Tibial nerve (tissue), 4 donors: ENCODE results near the gene ARMC7. TPM values are rescaled to one million over a fixed set of nuclear protein-coding genes. Genes with fewer than 3 reads are reported as not detected.
"Not testable (repeated sequence)": the region's sequence is repeated elsewhere in the genome, so short reads cannot be mapped to it uniquely, and the experiment has no call there.

Experiments used
- DNase-seq, 2 donors: peaks; one replicate each; pipeline ENCODE4 v3.0.0-alpha.2; 2019; ENCODE audit warnings: low spot score in 2 of 2
- H3K27ac ChIP-seq, 4 donors: fragments of 200-600 bp; sonication (generic) in 3 of 4; one replicate each; pipeline ENCODE4 v1.5.1; 2017 to 2019; ENCODE audit warnings: mild to moderate bottlenecking in 1 of 4
- H3K27me3 ChIP-seq, 2 donors: fragments of 200-600 bp; sonication (generic) in 1 of 2; one replicate each; pipeline versions ENCODE4 v1.5.1 to v1.6.0; 2017 to 2019
- H3K36me3 ChIP-seq, 3 donors: fragments of 200-600 bp; sonication (generic); one replicate each; pipeline ENCODE4 v1.5.1; 2018 to 2019
- H3K4me1 ChIP-seq, 4 donors: fragments of 200-600 bp; sonication (generic) in 3 of 4; one replicate each; pipeline ENCODE4 v1.5.1; 2017 to 2019
- H3K4me3 ChIP-seq, 4 donors: fragments of 200-600 bp; sonication (generic) in 3 of 4; one replicate each; pipeline ENCODE4 v1.5.1; 2017 to 2019; ENCODE audit warnings: mild to moderate bottlenecking in 1 of 4, moderate library complexity in 1 of 4
- H3K9me3 ChIP-seq, 4 donors: fragments of 200-600 bp; sonication (generic) in 3 of 4; one replicate each; pipeline ENCODE4 v1.5.1; 2017 to 2019
- CTCF ChIP-seq, 5 experiments: fragments of 200-600 bp in 3 of 5; fragments of 450-650 bp in 2 of 5; sonication (generic) in 3 of 5; IDR thresholded peaks; one replicate each; pipeline ENCODE4 v1.5.1; 2016 to 2019; ENCODE audit warnings: antibody characterized with exemption in 5 of 5, mild to moderate bottlenecking in 3 of 5, moderate library complexity in 2 of 5
- EP300 ChIP-seq, 2 donors: sonication (generic); formaldehyde crosslinking; IDR thresholded peaks; one replicate each; pipeline ENCODE4 v1.6.1; 2017; ENCODE audit warnings: antibody characterized with exemption in 2 of 2, mild to moderate bottlenecking in 1 of 2
- POLR2A ChIP-seq, 2 donors: fragments of 450-650 bp; IDR thresholded peaks; one replicate each; pipeline ENCODE4 v1.6.1; 2017; ENCODE audit warnings: antibody characterized with exemption in 2 of 2, mild to moderate bottlenecking in 2 of 2, moderate library complexity in 2 of 2
- whole genome bisulfite sequencing, 2 donors: methylation state at CpG; one replicate each; pipeline ENCODE4 v1.1.5; 2018; 5-methylcytosine and 5-hydroxymethylcytosine counted together
- total RNA-seq, 4 donors: library from RNA; depleted of rRNA; stranded (reverse); fragments of >200 nt; gene quantifications; one replicate each; pipeline ENCODE4 v1.1.0, GENCODE V29; 2016

Gene ARMC7
- total RNA-seq, 4 donors from 2014 or later = 4.2 to 12.0 (median 8.3) TPM

- no peak overlapping the region for H3K4me3 ChIP-seq
- no peaks in the 10 kb centered on the region for H3K27me3 ChIP-seq
- no peaks in the 10 kb centered on the region for H3K9me3 ChIP-seq
- peaks cover 0 to 11% (median 0%) of the 10 kb centered on the region in 3 donors for H3K36me3 ChIP-seq
- WGBS, 2 donors = 82 to 88% methylated on average over 8 of the region's 8 CpGs
- H3K4me1 ChIP-seq = peaks cover 0 to 8% (median 6%) of the 10 kb centered on the region in 4 donors
- DNase-seq = no peak
- TF ChIP-seq EP300 (IDR thresholded peaks at IDR 0.05) (no peak), CTCF (IDR thresholded peaks at IDR 0.05) (no peak), POLR2A (IDR thresholded peaks at IDR 0.05) (no peak)
- no peak overlapping the region for H3K27ac ChIP-seq
These were observed 26.2 kb downstream of the ARMC7 start for GRCh38 chr17:75135946-75136345.

- WGBS, 2 donors = 94 to 95% methylated on average over 9 of the region's 9 CpGs
- H3K9me3 ChIP-seq, H3K27ac ChIP-seq, DNase-seq, H3K27me3 ChIP-seq, H3K4me1 ChIP-seq, H3K4me3 ChIP-seq: not testable (repeated sequence)
- peaks cover 0 to 24% (median 0%) of the 10 kb centered on the region in 3 donors for H3K36me3 ChIP-seq
These were observed 28.0 kb downstream of the ARMC7 start for GRCh38 chr17:75137762-75138161.

GRCh38 chr17:75138519-75138918 lies 28.8 kb downstream of the ARMC7 start:
- TF ChIP-seq POLR2A (IDR thresholded peaks at IDR 0.05) (no peak), EP300 (IDR thresholded peaks at IDR 0.05) (no peak), CTCF (IDR thresholded peaks at IDR 0.05) (no peak)
- 90 to 96% methylated on average over 5 of the region's 5 CpGs for WGBS, 2 donors
- DNase-seq = no peak
- H3K36me3 ChIP-seq = peaks cover 0 to 30% (median 0%) of the 10 kb centered on the region in 3 donors
- H3K9me3 ChIP-seq = no peaks in the 10 kb centered on the region
- no peak overlapping the region for H3K4me3 ChIP-seq
- no peaks in the 10 kb centered on the region for H3K27me3 ChIP-seq
- H3K4me1 ChIP-seq = no peaks in the 10 kb centered on the region
- H3K27ac ChIP-seq = no peak overlapping the region

GRCh38 chr17:75142236-75142971 lies 32.6 kb downstream of the ARMC7 start:
- H3K27me3 ChIP-seq = no peaks in the 10 kb centered on the region
- peaks cover 0 to 66% (median 0%) of the 10 kb centered on the region in 3 donors for H3K36me3 ChIP-seq
- H3K9me3 ChIP-seq = no peaks in the 10 kb centered on the region
- no peak overlapping the region for H3K27ac ChIP-seq
- H3K4me1 ChIP-seq = no peaks in the 10 kb centered on the region
- no peak overlapping the region for H3K4me3 ChIP-seq
- TF ChIP-seq CTCF (IDR thresholded peaks at IDR 0.05) = no peak
- no peak for TF ChIP-seq EP300 (IDR thresholded peaks at IDR 0.05)
- no peak for TF ChIP-seq POLR2A (IDR thresholded peaks at IDR 0.05)
- no peak for DNase-seq
- 77 to 83% methylated on average over 13 of the region's 13 CpGs for WGBS, 2 donors

- H3K27me3 ChIP-seq = no peaks in the 10 kb centered on the region
- no peak overlapping the region for H3K27ac ChIP-seq
- TF ChIP-seq EP300 (IDR thresholded peaks at IDR 0.05) = no peak
- no peak for TF ChIP-seq CTCF (IDR thresholded peaks at IDR 0.05)
- no peak for TF ChIP-seq POLR2A (IDR thresholded peaks at IDR 0.05)
- DNase-seq = no peak
- H3K4me1 ChIP-seq = no peaks in the 10 kb centered on the region
- no peaks in the 10 kb centered on the region for H3K9me3 ChIP-seq
- peaks cover 0 to 71% (median 0%) of the 10 kb centered on the region in 3 donors for H3K36me3 ChIP-seq
- 87 to 89% methylated on average over 11 of the region's 11 CpGs for WGBS, 2 donors
- H3K4me3 ChIP-seq = no peak overlapping the region
These were observed 35.2 kb downstream of the ARMC7 start for GRCh38 chr17:75144816-75145512.
